ENCODE measurements around the gene GCSAML. TPM values are rescaled to one million over a fixed set of nuclear protein-coding genes. Genes with fewer than 3 reads are reported as not detected.

The GCSAML gene
- polyA plus RNA-seq, 2 of the 4 experiments (the other 2 are of a cell fraction) = not detected

GRCh38 chr1:247574236-247574635, 25.3 kb downstream of the GCSAML start:
- FAIRE-seq = no peak
- no peak for ATAC-seq
- WGBS (ENCODE audit: missing lambda C conversion rate) = 3% methylated on average over 1 of the region's 1 CpG
- no peak overlapping the region for H3K4me3 ChIP-seq
- DNase-seq (ENCODE audit: low read depth in 1 of 2, low spot score in 1 of 2) = no peak
- peaks cover 8% of the 10 kb centered on the region; the same call in 2 of the 3 replicates for H3K9me3 ChIP-seq
- ChIA-PET POLR2A (no interaction called here), CTCF (interaction anchor here (0.6 kb wide), 1 partner anchor 940 kb away, joined by 3 read pairs; no protein-coding TSS in a partner anchor)
- no peak overlapping the region for H3K27ac ChIP-seq
- TF ChIP-seq HOXB13 (CRISPR knock-in tag; IDR thresholded peaks at IDR 0.05; ENCODE audit: low read depth) (no peak), BHLHE40 (IDR thresholded peaks at IDR 0.05; ENCODE audit: low read depth, low read length) (no peak), PBX3 (IDR thresholded peaks at IDR 0.05) (no peak), ZSCAN20 (CRISPR knock-in tag; IDR thresholded peaks at IDR 0.05) (no peak), JUN (IDR thresholded peaks at IDR 0.05) (no peak)
- no peaks in the 10 kb centered on the region for H3K4me1 ChIP-seq
- no peak overlapping the region for H3K4me2 ChIP-seq

GRCh38 chr1:247574664-247575063, 25.7 kb downstream of the GCSAML start:
- H3K4me3 ChIP-seq = no peak overlapping the region
- peaks cover 8% of the 10 kb centered on the region; the same call in 2 of the 3 replicates for H3K9me3 ChIP-seq
- H3K4me1 ChIP-seq = no peaks in the 10 kb centered on the region
- no peak overlapping the region for H3K27ac ChIP-seq
- DNase-seq (ENCODE audit: low read depth in 1 of 2, low spot score in 1 of 2) (no peak), FAIRE-seq (no peak), ATAC-seq (no peak)
- ChIA-PET POLR2A (no interaction called here), CTCF (interaction anchor here (0.6 kb wide), 1 partner anchor 941 kb away, joined by 3 read pairs; no protein-coding TSS in a partner anchor)
- H3K4me2 ChIP-seq = no peak overlapping the region
- TF ChIP-seq ZNF302 (CRISPR knock-in tag; IDR thresholded peaks at IDR 0.05) (no peak), RNF2 (IDR thresholded peaks at IDR 0.05; ENCODE audit: borderline replicate concordance, low read depth) (no peak), PHF8 (IDR thresholded peaks at IDR 0.05; ENCODE audit: borderline replicate concordance, low read depth) (no peak), MAFK (IDR thresholded peaks at IDR 0.05; ENCODE audit: partially characterized antibody) (no peak), ATOH8 (CRISPR knock-in tag; IDR thresholded peaks at IDR 0.05; ENCODE audit: low read depth) (no peak), JUN (IDR thresholded peaks at IDR 0.05) (no peak), BCL3 (IDR thresholded peaks at IDR 0.05) (no peak), SMC3 (IDR thresholded peaks at IDR 0.05) (no peak), POLR2A (IDR thresholded peaks at IDR 0.05; ENCODE audit: low read length) (no peak), ZSCAN20 (CRISPR knock-in tag; IDR thresholded peaks at IDR 0.05) (no peak), FOSB (CRISPR knock-in tag; IDR thresholded peaks at IDR 0.05) (no peak), JUNB (IDR thresholded peaks at IDR 0.05) (no peak), NFE2L2 (conservative IDR thresholded peaks at IDR 0.05; ENCODE audit: low read length) (no peak), POLR2AphosphoS2 (conservative IDR thresholded peaks at IDR 0.05; ENCODE audit: low read length) (no peak), E2F6 (IDR thresholded peaks at IDR 0.05; ENCODE audit: borderline replicate concordance, low read depth) (no peak), CHD4 (IDR thresholded peaks at IDR 0.05; ENCODE audit: borderline replicate concordance) (no peak), TFCP2L1 (CRISPR knock-in tag; IDR thresholded peaks at IDR 0.05) (no peak), FOSL2 (IDR thresholded peaks at IDR 0.05) (no peak), FOSL2 (CRISPR knock-in tag; IDR thresholded peaks at IDR 0.05) (no peak), HOXA7 (CRISPR knock-in tag; IDR thresholded peaks at IDR 0.05) (no peak)
- TF ChIP-seq, protein P1, sequence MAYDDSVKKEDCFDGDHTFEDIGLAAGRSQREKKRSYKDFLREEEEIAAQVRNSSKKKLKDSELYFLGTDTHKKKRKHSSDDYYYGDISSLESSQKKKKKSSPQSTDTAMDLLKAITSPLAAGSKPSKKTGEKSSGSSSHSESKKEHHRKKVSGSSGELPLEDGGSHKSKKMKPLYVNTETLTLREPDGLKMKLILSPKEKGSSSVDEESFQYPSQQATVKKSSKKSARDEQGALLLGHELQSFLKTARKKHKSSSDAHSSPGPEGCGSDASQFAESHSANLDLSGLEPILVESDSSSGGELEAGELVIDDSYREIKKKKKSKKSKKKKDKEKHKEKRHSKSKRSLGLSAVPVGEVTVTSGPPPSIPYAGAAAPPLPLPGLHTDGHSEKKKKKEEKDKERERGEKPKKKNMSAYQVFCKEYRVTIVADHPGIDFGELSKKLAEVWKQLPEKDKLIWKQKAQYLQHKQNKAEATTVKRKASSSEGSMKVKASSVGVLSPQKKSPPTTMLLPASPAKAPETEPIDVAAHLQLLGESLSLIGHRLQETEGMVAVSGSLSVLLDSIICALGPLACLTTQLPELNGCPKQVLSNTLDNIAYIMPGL (CRISPR knock-in tag; IDR thresholded peaks at IDR 0.05; ENCODE audit: borderline replicate concordance) = no peak
